Stimulated activated CD4-positive, alpha-beta T cell treated with anti-CD3 and anti-CD28 coated beads, Interleukin-2, amount 100 ng/mL, for 24 hours (primary cell): ENCODE results near the gene URM1.
"Not testable (repeated sequence)": the region's sequence is repeated elsewhere in the genome, so short reads cannot be mapped to it uniquely, and the experiment has no call there.

Source experiments
- DNase-seq, 2 donors: peaks; one replicate each; pipeline ENCODE4 v3.0.0-alpha.2; 2020

URM1 gene

GRCh38 chr9:128411364-128412119, 40.4 kb downstream of the URM1 start:
- no peak for DNase-seq

GRCh38 chr9:128412120-128412790, 41.1 kb downstream of the URM1 start:
- DNase-seq = peak; percentile 56 to 67

GRCh38 chr9:128413728-128414127, 42.6 kb downstream of the URM1 start:
- DNase-seq = not testable (repeated sequence)

GRCh38 chr9:128414461-128414860, 43.3 kb downstream of the URM1 start:
- DNase-seq = no peak

GRCh38 chr9:128415281-128415680, 44.1 kb downstream of the URM1 start:
- no peak for DNase-seq

- DNase-seq = no peak
These were observed 44.8 kb downstream of the URM1 start for GRCh38 chr9:128416014-128416413.

GRCh38 chr9:128416432-128417019, 45.4 kb downstream of the URM1 start:
- DNase-seq = no peak

- no peak for DNase-seq
These were observed 48.1 kb downstream of the URM1 start for GRCh38 chr9:128419061-128419925.

- peak; percentile 68 to 80 for DNase-seq
These were observed 49.0 kb downstream of the URM1 start for GRCh38 chr9:128420060-128420650.

- peak; percentile 38 to 62 for DNase-seq
These were observed 49.7 kb downstream of the URM1 start, which contains the start of gene CERCAM for GRCh38 chr9:128420651-128421481. Gene CERCAM, plus strand, starts transcription at chr9:128420857. Its CDS starts 21 bp downstream, at chr9:128420878.

GRCh38 chr9:128421482-128421996, 50.4 kb downstream of the URM1 start:
- peak in 1 of 2 donors; percentile 5 for DNase-seq

GRCh38 chr9:128422022-128422782, 51.0 kb downstream of the URM1 start:
- not testable (repeated sequence) for DNase-seq

- DNase-seq = no peak
These were observed 51.6 kb downstream of the URM1 start for GRCh38 chr9:128422783-128423150.

- not testable (repeated sequence) for DNase-seq
These were observed 52.2 kb downstream of the URM1 start for GRCh38 chr9:128423356-128423755.

- no peak for DNase-seq
These were observed 53.1 kb downstream of the URM1 start for GRCh38 chr9:128424268-128424780.

- no peak for DNase-seq
These were observed 57.7 kb downstream of the URM1 start for GRCh38 chr9:128428644-128429512.

- no peak for DNase-seq
These were observed 58.4 kb downstream of the URM1 start for GRCh38 chr9:128429513-128430086.

GRCh38 chr9:128431207-128431606, 60.0 kb downstream of the URM1 start:
- no peak for DNase-seq

- DNase-seq = no peak
These were observed 63.2 kb downstream of the URM1 start for GRCh38 chr9:128434340-128434739.
